ENCODE measurements around the gene ASB7.

DNA sequence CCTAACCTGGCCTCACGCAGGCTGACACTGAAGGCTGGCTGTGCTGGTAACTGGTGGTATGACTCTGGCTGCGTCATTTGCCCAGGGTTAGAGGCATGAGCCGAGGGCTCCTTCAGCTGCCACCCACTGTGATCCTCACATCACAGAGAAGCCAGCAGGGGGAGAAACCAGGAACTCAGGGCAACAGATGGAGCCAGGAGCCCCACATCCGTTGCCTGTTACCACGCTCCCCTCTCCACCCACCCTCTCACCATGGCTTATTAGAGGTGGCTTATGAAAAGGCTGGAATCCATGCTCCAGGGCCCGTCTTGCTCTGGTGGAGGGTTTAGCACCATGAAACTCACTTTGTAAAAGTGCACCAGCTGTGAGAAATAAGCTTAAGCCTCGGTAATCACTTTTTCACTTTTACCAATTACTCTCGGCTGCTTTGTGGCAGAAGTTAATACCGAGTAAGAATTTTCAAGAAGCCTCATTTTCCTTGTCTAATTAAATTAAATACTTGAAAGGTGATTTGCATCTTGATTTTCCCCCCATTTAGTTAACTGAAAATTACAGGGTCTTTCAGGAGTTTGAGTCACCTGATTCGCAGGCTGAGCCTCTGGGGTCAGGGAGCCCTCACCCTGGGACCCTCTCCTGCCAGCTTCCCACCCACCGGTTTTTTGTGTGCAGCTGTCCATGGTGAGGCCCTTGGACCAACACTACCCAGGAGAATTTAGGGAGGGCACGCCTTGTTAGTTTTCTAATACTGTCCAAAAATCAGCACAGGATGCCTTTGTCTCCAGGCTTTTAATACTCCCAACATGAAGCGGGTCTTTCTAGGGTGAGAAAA is 60.9 kb downstream of the ASB7 start:
- TF ChIP-seq POLR2A (IDR thresholded peaks at IDR 0.05), result no peak
- TF ChIP-seq, protein P1, sequence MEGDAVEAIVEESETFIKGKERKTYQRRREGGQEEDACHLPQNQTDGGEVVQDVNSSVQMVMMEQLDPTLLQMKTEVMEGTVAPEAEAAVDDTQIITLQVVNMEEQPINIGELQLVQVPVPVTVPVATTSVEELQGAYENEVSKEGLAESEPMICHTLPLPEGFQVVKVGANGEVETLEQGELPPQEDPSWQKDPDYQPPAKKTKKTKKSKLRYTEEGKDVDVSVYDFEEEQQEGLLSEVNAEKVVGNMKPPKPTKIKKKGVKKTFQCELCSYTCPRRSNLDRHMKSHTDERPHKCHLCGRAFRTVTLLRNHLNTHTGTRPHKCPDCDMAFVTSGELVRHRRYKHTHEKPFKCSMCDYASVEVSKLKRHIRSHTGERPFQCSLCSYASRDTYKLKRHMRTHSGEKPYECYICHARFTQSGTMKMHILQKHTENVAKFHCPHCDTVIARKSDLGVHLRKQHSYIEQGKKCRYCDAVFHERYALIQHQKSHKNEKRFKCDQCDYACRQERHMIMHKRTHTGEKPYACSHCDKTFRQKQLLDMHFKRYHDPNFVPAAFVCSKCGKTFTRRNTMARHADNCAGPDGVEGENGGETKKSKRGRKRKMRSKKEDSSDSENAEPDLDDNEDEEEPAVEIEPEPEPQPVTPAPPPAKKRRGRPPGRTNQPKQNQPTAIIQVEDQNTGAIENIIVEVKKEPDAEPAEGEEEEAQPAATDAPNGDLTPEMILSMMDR (IDR thresholded peaks at IDR 0.05), result no peak

All from lower leg skin (tissue), 3 donors.